Medulla oblongata (tissue), 1 donor: Measurements from ENCODE around the gene COL23A1.

Source experiments
- DNase-seq: peaks from one replicate; pipeline ENCODE4 v3.0.0-alpha.2; 2015; ENCODE audit errors: extremely low spot score

The COL23A1 gene

DNA sequence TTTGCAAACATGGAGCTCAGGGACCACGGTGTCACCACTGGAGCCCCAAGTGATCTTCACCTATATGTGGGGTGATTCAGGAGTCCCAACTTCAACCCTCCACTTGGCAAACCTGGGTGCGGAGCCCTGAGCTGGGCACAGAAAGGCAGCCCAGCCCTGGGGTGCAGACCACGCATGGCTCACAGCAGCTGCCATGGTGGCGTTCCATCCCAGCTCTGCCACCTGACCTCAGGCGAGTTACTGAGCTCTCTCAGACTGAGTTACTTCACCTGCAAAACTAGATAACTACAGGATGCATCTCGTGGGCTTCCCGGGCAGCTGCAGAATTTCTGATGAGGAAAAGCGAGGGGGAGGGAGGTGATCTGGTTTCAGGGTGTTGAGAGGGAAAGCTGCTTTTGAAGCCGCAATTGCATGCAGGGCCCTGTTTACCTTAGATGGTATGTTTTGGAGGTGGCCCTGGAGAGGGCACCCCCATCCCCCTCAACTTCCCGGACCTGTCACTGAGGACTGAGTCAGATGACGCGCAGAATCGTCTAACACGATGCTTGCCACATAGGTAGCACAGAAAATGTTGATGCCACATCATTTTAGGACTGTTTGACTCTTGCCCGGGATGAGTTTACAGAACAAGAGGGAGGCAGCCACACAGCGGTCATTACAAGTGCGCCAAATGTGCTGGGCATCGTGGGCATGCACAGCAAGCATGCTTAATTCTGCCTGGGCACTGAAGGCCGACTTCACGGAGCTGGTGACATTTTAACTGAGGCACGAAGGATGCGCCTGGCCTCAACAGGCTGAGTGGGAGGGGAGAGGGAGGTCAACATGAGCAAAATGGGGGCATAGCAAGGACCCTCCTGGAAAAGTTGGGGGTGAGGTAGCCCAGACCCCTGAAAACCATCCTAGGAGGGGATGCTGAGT, 154.6 kb downstream of the COL23A1 start:
- no peak for DNase-seq

DNA sequence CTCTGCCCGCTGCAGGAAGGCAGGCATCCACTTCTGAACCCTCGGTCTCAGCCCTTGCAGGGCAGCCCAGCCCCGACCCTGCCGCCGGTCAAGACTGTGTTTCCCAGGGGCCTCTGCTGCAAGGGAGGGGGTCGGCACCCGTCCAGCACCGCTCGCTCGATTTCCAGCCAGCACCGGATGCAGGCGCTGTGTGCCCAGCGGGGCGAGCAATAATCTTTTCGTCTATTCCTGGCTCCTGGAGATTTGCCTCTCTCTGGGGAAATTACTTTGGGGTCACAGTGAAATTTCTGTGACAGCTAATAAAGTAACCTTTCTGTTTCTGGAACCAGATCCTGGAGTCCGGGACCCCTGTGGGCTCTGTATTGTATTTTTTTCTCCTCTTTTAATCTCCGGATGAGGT, 155.3 kb downstream of the COL23A1 start:
- peak; percentile 22 for DNase-seq

DNA sequence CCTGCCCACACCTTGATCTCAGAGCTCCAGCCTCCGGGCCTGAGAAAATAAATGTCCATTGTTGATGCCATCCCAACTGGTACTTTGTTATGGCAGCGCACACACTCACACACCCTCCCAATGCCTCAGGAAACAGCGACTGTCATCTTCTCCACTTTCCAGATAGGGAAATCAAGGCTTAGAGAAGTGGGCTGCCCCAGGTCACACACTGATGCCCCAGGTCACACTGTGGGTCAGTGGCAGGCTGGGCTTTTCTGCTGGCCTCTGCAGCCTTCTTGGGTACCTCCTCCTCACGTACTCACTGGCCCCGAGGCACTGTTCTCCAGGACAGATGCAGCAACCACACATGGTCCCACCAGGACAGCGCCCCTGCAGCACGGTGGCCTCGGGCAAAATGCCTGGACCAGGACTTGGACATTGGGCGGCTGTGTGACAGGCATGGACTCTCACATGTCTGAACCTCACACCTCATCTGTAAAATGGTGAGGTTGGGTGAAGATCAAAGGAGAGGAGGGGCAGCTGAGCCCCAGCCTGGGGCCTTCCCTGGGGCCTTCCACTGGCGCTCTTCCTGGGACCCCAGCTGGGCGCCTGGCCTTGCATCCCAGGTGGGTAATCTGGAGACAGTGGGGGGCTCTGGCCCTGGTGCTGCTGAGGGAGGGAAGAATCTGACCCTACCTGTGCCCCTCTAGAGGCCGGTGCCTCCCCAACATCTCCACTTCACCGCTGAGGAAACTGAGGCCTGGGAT, 156.0 kb downstream of the COL23A1 start:
- DNase-seq = no peak

GRCh38 chr5:178433273-178433775, 156.9 kb downstream of the COL23A1 start:
- DNase-seq = no peak

DNA sequence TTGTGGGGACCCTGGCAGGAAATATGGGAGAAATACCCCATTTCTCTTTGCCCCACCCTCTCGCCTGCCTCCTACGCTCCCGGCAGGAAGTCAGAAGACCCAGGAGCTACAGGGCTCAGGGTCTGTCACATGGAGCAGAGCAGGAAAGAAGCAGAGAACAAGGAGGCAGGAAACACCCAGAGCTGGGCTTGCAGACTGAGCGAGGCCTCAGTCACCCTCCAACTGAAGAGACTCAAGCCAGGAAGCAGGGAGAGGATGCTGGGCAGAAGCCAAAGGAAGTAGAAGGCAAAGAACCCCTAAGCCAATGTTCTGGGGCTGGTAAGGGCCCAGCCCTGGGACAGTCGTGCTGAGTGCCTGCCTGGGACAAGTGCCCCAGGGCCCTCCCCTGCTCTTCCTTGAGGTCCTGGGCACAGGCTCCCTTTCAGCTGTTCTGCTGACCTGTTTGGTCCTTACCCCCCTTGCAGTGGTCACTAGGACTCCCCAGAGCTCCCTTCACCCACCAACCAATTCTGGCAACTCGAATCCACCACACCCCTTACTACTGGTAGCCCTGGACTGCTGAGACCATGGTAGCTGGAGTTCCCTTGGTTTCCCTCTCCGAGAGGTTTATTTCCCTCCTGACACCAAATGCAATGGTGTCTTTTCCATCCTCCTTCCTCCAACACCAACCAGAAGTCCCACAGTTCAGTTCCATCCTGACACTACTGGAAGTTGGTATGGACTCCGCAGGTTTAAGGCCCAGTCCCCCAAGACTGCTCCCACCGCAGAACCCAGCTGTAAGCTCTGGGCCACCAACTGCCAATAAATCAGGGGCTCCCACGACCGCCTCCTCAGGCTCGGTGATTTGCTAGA, 157.5 kb downstream of the COL23A1 start:
- DNase-seq = no peak

GRCh38 chr5:178431782-178432165, 158.4 kb downstream of the COL23A1 start:
- no peak for DNase-seq

DNA sequence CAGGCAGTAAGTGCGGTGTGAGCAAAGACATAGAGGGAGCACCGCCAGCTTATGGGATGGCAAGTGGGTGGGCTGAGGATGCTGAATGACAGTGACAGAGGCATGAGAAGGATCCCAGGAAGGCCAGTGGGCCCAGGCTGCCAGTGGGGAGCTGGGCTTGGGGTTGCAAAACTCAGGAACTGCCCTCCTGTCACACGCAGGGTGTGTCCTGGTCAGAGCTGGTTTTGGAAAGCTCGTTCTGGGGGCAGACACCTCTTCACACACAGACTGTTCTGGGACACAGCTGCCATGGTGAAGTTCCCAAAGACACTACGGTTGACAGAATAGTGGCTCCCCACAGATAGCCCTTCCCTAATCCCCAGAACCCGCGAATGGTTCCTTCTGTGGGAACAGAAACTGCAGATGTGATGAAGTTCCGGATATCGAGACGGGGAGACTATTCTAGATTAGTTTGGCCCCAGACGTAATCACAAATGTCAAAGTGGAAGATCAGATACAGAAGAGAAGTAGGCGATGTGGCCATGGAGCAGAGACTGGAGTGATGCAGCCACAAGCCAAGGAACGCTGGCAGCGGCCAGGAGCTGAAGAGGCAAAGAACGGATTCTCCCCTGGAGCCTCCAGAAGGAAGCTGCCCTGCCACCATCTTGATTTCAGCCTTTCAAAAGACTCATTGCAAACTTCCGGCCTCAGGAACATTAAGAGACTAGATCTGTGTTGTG, 159.0 kb downstream of the COL23A1 start:
- DNase-seq = no peak

GRCh38 chr5:178430186-178431062, 159.8 kb downstream of the COL23A1 start:
- DNase-seq = no peak

DNA sequence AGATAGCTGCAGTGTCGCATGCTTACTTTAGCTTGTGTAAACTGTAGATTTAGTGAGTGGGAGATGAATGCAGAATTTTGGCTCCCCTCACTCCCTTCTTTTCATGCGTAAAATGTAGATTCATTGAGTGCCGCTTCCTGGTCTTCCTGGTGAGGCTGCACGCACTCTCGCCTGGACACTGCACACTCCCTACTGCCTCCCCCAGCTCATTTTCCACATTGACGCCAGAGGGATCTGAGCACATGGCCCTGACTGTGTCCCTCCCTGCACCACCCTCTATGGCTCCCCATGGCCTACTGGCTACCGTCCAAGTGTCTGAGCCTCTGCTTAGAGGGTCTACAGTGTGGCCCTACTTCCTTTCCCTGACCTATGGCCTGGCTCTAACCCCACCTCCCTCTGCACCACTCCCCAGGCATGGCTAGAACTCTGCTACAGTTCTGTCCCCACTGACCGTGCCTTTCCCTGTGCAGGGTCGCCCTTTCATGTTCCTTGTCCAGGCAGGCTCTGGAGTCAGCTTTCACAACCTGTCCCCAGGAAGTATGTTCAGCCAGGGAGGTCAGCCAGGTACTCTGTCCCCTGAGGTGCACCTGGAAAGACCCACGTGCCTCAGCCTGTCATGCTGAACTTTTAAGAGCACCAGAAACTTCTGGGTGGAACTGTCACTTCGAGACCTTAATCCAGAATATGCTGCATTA, 160.6 kb downstream of the COL23A1 start:
- no peak for DNase-seq

- no peak for DNase-seq
These were observed 161.1 kb downstream of the COL23A1 start for GRCh38 chr5:178429156-178429468.

DNA sequence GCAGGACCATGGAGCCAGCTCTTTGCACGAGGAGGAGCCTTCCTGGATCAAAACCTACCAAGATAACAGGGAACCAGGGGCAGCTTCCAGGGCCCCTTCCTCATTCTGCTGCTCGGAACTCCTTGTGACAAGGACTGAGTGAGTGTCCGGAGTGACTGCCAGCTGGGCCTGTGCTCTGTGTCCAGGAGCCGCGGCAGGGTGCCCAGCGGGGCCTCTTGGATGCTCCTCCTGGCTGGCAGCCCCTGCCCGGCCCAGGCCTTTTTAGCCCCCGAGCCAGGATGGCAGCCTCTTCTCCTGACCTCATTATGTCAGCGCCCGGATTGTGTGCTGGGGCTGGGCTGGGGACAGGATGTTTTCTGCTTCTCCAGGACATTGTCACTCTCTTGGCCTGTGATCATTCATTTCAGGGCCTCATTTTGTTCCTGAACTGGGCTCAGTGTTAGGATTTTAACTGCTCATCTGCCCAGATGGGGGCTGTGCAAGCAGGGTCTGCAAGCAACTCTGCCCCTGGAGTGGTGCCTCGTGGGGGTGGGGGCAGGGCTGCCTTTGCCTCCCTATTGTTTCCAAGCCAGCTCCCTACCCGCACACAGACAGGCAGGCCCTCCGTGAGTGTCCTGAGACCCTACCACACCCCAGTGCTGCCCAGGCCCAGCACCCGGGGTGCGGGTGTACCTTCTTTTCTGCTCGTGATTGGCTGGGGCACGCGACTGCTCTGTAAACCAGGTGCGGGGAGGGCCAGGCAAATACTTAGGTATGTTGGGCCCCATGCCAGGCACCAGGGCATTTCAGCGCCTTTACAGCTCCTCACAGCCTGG, 161.6 kb downstream of the COL23A1 start:
- DNase-seq = peak; percentile 80

GRCh38 chr5:178427576-178428197, 162.5 kb downstream of the COL23A1 start:
- DNase-seq = no peak

GRCh38 chr5:178426326-178427130, 163.7 kb downstream of the COL23A1 start:
- DNase-seq = no peak

GRCh38 chr5:178425621-178426068, 164.5 kb downstream of the COL23A1 start:
- no peak for DNase-seq

GRCh38 chr5:178424810-178425177, 165.4 kb downstream of the COL23A1 start:
- no peak for DNase-seq

DNA sequence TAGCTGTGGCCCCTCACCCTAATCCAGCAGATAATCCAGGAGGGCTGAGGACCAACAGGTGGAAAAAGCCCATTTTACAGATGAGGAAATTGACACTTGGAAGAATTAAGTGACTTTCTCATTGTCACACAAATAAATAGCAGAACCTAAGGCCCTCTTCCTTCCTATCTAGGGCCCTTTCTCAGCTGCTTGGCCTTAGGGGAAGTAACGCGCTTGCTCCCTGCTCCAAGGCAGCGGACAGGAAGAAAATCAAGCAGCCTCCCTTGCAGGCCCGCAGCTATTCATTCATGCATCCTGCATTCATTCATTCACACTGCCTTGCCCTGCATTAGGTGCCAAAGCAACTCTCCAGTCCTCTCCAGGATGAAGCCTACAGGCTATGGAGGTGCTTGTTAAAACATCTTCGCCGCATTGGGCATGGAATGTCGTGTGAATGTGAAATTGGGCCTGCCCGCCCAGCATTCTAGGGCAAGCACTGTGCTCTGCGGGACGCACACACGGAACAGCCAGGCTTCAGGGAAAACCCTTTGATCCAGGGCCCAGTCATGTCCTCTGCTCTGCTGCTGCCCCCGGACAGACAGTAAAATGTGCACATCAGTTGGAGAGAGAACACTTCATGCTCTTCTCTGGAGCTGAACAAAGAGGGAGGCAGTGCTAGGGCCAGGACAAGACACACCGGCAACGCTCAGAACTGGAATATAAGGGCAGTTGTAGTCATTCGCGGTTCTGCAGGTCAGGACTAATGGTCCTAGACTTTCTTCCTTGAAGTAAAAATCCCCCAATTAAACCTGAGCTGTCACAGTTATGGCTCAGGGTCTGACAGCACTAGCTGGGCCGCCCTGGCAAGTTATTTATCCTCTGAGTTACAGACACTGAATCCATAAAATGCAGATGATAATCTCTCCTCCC, 166.0 kb downstream of the COL23A1 start:
- DNase-seq = no peak
